ENCODE data around the gene ACO2.

GRCh38 chr22:41478473-41478872 is 9.6 kb downstream of the ACO2 start:
- TF ChIP-seq CTCF (IDR thresholded peaks at IDR 0.05) (no peak), ZFX (IDR thresholded peaks at IDR 0.05; ENCODE audit: borderline replicate concordance) (no peak)
